Activated CD4-positive, alpha-beta T cell treated with anti-CD3 and anti-CD28 coated beads for 4 hours (primary cell): ENCODE data around the gene BTBD16.

Experiments used
- DNase-seq, 2 donors: peaks; one replicate each; pipeline ENCODE4 v3.0.0-alpha.2; 2020

Gene BTBD16

GRCh38 chr10:122347170-122347841 is 76.2 kb downstream of the BTBD16 start:
- DNase-seq, result no peak

GRCh38 chr10:122348512-122348911 is 77.4 kb downstream of the BTBD16 start:
- no peak for DNase-seq

DNA sequence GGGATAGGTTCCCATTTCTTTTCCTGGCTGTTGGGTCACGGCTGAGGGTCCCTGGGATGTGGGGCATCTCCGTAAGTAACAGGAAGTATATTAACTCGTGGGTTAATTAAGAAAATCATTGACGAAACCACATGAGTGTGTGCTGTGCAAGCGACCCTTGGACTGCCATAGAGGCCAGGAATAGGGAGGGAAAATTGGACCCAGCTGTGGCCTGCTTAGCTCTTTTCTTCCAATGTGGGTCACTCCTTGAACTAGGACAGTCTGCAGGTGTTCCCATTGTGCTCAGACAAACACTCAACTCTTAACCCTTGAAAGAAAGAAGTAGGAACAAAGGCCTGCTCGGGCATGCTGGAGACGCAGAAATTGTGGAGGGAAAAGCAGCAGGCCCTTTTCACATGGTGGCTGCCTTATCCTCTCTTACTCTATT is 77.9 kb downstream of the BTBD16 start:
- no peak for DNase-seq

DNA sequence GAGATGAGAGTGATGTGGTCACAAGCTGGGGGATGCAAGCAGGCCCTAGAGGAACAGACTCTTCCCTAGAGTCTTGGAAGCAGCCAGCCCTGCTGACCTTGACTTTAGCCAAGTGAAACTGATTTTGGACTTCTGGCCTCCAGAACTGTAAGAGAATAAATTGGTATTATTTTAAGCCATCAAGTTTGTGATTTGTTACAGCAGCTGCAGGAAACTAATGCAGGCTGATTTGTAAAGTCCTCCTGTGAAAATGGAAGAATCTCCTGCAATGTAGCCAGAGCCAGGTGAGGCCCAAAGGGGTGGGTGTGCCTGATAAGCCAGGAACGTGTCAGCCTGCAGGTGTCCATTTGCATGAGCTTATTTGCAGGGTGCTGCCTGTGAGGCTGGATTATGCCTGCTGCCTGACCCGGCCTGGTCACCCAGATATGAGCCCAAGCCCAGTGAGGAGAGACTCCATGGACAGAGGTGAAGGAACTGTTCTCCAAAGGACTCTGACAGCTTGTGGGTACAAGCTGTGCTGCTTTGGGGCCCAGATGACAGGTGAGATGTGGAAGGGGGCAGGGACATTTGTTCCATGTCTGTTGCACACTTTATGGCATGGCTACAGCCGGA is 78.8 kb downstream of the BTBD16 start:
- DNase-seq, result no peak

- no peak for DNase-seq
Measured at GRCh38 chr10:122350893-122351292, 79.8 kb downstream of the BTBD16 start.

DNA sequence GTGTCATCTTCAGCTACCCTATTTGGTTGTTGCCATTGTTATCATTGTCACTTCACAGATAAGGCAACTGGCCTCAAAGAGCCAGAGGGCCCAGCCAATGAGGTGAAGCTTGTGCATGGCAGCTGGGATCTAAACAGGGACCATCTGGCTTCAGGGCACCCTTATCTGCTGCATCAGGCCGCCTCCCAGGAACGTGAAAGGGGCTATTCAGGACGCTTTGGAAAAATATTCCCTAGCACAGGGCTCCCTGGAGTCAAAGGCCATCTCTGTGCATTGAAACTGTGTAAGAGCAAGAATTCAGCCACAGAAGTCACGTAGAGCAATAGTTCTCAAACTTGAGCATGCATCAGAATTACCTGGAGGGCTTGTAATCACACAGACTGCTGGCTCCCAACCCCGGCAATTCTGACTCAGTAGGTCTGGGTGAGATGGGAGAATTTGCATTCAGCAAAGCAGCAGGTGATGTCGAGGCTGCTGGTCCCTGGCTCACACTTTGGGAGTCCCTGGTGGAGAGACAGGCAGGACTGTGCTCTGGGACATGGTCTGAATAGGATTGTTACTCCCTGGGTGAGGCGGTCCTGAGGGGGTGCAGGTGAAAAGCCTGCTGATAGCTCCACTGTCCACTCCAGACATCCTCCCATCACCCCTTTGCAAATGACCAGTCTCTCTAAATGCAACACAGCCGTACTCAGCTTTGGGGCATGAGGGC is 81.9 kb downstream of the BTBD16 start:
- no peak for DNase-seq

DNA sequence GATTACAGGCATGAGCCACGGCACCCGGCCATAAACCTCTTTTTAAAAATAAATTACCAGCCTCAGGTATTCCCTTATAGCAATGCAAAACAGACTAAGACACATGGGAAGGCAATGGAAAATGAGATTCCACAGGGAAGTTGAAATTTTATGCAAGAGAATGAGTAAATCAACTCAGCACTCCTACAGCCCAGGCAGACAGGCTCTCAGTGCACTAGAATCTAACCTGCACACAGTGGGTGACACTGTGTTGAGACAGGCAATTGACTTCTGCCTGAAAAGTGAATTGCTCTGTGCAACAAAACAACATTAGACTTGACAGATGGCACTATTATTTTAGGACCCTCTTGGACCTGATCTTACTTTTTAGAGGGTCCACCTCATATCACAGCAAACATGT is 83.3 kb downstream of the BTBD16 start:
- no peak for DNase-seq

DNA sequence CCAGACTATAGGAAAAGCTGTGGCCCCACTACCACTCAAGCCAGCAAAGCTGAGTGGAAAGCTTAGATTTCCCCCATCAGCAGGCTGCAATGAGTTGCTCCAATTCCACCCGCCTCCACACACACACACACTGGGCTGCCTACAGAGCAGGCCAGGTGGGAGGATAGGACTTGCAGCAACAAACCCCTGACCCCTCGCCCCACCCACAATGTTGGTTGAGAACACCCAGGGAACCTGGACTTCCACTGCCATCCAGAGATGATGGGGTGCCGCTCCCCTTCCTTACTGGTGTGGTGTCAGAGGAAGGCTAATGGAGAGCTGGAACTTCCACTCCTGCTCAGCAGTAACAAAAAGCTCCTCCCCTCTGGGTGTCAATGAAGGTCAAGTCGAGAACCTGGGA is 86.6 kb downstream of the BTBD16 start:
- DNase-seq, result no peak

GRCh38 chr10:122359621-122360020 is 88.5 kb downstream of the BTBD16 start:
- no peak for DNase-seq

DNA sequence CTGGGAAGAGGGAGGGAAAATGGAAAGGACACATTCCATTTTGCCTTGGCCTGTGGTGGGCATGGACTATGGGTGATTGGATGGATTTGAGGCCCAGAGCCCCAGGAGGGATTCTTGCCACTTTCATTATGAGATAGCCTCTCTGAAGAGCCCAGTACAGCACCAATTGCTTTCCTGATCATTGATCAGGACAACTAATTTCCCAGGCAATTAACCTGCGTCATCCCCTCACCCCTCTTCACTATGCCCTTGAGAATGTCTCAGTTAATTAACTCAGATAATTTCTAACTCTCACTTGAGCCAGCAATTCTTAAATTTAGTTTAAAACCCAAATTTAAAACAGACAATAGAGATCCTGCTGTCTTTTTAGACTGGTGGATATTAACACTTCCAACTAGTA is 90.0 kb downstream of the BTBD16 start:
- no peak for DNase-seq

DNA sequence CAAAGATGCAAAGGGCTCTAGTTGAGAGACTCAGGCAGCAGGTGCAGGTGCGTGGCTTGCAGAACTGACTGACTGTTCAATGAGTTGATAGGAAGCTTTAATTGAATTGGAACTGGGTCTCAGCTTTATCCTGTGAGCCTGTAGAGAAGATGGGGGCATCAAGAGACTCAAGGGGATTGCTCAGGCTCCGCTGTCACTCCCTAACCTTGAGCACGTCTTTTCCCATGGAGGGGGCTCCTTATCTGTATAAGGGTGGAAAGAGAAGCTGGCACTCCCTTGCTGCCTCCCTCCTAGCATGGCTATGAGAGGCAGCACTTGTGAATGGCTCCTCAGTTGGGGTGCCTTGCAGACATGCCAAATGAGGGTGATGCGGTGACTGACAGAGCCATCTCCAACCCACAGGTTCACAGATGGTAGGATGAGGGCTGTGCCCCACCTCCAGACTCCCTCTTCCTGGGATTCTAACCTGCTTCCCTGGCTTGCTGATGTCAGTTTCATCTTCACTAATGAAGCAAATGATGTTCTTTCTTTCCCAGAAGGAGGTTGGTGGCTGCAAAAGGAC is 91.0 kb downstream of the BTBD16 start:
- no peak for DNase-seq

DNA sequence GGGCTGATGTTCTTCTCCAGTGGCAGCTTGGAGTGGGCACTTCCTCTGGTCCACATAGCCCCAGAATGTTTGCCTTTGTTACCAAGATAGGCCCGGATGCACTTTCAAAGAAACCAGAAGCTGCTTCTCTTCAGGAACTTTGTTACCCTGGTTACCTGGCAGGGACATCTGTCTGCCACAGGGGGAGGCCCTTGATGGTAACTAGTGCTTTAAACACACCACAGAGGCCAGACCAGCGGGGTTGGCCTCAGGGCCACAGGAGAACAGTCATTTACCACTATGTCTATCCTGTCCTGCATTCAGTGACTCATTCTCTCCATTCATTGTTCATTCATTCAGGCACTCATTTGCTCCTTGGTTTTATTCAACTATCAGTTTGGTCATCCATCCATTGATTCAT is 91.5 kb downstream of the BTBD16 start:
- no peak for DNase-seq

DNA sequence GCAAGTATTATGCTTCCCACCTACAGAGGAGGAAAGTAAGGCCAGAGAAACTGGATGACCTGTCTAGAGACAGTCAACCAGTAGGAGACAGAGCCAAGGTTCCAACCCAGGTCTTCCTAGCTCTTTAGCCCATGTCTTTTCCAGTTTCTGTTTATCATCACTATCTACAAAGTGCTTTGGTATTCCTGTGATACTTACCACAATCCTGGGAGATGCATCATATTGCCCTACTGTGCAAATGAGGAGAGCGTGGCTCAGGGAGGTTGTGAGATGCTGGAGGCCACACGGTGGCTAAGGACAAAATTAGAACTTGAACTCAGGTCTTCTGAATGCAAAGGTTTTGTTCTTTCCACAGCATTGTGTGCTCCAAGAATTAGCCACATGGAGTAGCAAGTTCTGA is 92.2 kb downstream of the BTBD16 start:
- no peak for DNase-seq

- DNase-seq, result no peak
Measured at GRCh38 chr10:122363722-122364463, 92.8 kb downstream of the BTBD16 start.

DNA sequence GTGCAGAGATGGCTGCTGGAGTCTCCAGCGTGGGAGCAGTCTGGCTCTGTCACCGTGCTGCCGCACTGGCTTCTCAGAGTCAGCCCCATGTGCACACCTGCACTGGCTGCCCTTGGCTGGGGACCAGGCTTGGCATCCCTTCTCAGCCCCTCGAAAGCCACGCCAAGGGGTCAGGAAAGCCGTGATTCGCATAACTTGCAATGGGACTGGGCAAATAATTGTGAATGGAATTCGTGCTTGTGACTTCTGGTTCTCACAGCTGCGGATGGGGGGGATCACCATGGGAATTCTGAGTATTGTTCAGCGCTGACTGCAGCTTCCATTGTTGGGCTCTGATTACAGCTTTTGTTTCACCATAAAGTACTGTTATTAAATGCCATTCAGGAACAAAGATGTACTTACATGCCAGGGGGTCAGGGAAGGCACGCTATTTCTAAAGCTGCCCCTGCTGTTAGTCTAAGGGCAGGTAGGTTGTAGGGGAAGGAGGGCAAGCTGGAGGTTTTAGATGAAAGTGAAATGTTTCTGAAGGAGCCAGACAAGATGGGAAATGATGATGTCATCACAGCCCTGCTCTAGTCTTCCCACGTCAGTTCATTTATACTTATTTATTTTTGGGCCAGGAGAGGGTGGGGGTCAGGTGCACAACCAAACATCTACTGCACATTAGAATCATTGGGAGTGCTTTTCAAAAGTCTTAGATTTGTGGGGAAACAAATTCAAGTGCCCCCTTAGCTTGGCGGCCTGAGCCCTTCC is 97.6 kb downstream of the BTBD16 start:
- DNase-seq, result no peak

DNA sequence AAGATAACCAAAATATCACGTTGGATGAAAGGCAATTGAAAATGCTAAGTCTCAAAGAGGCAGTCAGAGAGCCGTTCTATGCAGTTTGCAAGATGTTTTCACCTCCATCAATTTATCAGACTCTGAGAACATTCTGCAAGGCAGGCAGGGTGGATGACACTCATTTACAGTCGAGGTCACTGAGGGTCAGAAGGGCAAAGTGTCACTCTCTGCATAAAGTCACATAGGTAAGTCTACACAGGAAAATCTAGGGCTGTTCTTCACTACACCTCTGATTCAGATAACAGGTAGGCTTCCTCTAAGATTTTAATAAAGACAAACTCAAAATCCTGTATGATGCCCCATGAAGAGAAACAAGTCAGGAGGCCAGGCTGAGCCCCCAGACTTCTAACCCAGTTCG is 102.0 kb downstream of the BTBD16 start:
- no peak for DNase-seq

DNA sequence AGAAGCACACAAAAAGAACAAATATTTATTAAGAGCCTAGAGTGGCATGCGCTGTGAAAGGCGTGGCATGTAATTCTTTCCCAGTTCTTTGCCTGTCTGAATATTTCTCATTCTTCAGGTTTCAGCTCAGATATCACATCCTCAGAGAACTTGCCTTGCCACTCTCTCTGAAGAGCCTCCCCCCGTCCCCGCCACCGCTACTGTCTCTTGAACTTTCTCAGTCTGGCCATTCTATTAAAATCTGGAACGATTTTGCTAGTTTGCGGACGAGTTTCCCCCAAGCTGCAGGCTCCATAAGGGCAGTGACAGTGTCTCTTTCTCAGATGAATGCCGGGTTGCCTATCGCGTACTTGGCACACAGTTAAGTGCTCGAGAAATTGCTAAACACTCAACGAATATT is 102.6 kb downstream of the BTBD16 start:
- no peak for DNase-seq

DNA sequence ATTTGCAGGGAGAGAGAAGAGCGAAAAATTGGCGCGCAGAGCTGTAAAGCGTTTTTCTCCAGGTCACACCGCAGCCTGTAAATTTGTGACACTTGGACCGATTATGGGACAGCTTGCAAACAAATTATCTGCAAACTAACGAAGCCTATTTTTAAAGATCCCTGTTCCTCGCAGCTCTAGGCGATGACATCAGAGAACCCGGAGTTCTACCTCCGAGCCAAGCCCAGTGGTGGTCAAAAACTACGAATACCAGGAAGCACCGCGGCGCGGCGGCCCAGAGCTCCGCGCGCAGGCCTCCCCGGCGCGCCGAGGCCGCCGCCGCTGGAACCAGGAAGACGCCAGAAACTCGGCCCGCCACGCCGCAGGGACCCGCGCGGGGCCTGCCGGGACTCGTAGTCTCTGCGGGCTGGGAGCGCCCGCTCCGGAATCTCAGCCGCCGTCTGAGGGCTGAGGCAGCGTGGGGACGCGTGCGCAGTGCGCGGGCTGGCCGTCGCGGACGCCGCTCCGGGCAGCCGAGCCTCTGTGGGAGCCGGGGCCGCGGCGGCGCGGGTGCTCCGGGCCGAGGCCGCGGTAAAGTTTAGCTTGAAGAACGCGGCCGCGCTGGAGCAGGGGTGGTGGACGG is 103.3 kb downstream of the BTBD16 start, which contains the start of gene PLEKHA1:
PLEKHA1 (plus strand) TSS at position 472 of the 622 bp plus-strand sequence. CDS start 18,493 bp downstream, outside the sequence.
- peak; percentile 91 for DNase-seq

DNA sequence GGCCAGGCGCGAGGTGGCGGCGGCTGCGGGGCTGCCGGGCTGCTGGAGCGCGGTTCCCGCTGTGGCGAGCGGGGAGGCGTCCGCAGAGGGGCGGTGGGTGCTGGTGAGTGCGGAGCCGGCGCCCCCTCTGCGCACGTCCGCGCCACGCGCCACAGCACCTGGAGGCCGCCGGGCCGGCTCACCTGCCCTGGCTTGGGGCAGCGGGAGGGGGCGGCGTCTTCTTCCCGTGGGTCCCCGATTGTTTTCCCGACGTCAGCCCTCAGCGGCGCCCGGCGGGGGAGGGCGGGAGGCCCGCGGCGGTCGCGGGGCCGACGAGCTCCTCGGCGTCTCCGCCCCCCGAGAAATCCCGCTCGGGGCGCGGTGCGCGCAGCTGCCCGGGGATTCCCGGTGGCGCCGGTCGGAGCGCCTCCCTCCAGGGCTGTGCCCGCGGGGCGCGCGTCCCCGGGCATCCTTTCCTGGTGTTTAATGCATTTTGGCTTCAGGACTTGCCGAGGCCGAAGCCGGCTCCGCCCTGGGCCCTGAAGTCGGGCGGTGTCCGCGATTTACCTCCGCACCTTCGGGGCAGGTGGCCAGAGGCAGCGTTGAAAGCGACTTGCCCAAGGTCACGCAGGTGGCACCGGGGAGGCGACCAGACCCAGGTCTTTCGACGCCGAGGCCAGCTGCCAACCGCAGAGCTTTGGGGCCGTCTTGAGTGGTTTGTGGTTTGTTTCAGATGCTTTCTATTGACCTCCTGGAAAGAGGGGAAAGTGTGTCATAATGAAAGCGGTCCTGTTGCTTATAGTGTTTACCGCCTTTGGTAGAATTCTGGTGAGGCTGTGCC is 104.0 kb downstream of the BTBD16 start:
- DNase-seq, result peak; percentile 66 to 67

- no peak for DNase-seq
Measured at GRCh38 chr10:122375679-122376160, 104.6 kb downstream of the BTBD16 start.
